Effector CD4-positive, alpha-beta T cell (primary cell): ENCODE measurements around the gene SLC2A10.
A peak's percentile ranks its signal among the peaks of the same experiment; 100 is the strongest.

Source experiments
- DNase-seq: peaks from one replicate; pipeline ENCODE4 v3.0.0-alpha.2; 2020

Gene SLC2A10

DNA sequence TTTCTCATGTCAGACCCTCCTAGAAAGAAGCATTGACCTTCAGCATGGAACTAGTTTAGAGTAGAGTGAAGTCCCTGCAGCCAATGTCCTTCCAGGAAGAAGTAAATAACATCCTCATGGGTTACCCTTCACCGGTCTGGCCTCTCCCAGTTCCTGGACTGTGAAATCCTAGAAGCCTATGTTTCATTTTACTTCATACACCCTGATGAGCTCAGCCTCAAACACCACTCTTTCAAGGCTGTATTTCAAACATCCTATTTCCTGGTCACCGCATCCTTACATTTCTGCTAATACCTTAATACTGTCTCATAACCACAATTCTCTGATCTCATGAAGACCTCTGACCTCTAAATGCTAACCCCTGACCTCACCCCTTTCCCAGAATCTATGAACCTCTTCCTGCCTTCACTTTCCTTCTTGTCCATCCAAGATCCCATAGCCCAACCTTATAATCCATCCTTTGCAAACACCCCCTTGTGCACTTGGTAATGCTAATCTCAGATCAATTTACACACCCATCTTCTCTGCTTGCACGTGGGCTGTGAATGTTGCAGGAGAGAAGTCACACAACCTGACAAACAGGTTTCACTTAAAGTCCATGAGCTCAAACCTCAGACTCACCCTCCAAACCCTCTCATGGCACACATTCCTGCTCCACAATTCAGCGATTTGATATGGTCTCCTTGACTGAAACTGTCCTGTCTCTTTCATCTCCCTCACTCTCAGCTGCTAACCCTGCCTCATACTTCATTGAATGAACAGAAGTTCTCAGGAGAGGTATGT lies 30.2 kb downstream of the SLC2A10 start:
- DNase-seq, result no peak

DNA sequence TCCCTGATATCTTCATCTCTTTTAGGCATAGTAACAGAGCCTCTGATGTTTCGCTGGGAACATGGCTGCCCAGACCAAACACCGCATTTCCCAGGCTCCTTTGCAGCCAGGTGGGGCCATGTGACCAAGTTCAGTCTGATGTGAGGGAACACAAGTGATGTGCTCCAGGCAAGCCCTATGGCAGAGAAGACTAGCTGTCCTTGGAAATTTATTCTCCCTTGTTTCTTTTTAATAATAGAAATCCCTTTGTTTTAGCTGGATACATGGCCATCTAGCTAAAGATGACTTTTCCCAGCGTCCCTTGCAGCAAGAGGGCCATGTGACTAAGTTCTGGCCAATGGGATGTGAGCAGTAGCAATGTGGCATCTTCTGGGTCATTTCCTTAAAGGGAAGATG lies 30.8 kb downstream of the SLC2A10 start:
- DNase-seq, result no peak

DNA sequence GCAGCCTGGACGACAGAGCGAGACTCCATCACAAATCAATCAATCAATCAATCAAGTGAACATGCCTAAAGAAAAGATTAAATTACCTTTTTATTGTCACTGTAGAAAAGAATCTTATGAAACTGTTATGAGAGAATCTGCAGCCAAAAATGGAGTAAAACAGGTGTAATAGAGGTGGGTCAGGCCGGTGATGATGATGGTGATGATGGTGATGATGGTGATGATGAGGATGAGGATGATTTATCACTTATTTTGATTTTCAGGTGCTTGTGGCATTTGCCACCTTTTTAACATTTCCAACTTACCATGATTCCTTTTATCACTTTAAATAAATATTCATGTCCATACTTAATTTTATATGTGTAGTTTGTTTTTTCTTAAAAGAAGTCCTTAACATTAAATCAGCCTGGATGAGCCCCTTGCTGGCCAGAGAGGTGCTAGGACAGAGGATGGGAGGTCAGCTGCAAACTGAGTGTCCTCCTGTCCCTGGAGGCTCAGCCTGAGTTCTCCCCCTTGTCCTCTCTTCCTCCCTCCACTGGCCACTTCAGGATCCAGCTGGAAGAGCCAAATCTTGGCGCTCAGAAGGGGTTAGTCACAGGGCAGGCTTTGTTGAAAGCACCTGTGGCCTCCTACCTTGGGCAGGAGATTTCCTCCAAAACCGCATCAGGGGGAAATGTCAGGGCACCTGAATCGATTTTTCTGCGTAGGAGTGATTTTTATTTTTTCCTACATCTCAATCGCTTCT lies 32.6 kb downstream of the SLC2A10 start:
- DNase-seq, result no peak

DNA sequence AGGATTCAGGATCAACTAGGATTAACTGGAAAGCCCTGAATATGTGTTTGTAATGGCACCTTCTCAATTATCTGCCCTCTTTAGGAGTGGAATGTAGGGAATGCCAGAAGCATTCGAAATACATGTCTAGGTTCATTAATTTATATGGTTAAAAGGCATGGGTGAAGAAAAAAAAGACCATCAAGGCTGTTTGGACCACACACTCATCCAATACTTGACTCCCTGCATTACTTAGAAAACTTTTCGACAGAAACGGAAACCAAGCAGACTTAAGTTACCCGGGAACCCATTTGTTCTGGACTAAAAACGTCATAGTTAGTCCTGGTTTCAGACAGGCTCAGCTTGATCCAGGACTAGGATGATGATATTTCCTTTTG lies 33.2 kb downstream of the SLC2A10 start:
- no peak for DNase-seq

DNA sequence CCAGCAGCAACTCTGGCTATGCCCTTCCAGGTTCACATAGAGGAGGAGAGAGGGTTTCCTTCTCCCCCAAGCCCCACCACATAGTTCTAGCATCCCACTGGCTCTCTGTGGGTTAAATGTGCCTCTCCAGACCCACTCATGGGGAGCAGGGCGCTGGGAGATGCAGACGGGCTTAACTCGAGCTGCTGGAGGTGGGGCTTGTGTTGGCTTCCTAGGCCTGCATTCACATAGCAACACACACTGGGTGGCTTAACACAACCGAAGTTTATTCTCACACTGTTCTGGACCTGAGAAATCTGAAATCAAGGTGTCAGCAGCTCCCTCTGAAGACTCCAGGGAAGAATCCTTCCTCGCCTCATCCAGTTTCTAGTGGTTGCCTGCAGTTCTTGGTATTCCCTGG lies 33.6 kb downstream of the SLC2A10 start:
- DNase-seq, result no peak

DNA sequence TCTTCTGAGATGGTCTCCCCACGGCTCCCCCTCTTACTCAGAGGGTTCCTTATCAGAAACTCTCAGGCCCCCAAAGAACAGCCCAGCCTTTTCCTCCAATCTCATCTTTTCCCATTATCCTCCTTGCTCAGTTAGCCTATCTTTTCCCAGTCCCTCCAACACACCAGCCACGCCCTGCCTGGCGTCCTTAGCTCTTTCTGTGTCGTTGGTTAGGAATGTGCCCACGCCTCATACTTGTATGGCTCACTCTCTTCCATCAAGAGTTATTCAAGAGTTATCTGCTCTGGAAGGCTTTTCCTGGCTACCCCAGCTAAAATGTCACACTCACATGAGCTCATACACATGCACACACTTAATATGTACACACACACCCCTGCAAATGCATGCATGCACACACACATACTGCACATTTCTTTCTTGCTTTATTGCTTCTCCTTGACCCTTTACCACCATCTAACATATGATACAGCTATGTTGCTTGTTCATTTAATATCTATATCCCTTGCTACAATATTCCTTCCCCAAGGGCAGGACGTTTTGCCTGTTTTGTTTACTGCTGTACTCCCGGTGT lies 37.6 kb downstream of the SLC2A10 start:
- no peak for DNase-seq

DNA sequence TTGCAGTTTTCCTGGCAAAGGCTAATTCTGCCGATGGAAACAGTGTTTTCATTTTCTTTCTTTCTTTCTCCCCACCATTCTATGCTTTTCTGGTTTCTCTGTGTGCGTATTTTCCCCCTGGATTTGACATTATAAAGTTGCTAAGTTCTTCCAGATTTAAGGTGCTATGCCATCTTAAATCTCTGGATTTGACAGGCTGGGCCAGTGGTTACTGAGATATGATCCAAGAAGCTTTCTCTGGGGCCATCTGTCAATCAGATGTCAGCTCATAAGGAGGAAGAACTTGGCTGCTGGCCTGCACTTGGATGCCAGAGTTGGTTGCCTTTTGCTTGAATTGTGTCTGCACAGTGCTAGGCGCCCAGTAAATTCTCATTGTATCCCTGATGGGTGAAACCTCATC lies 39.7 kb downstream of the SLC2A10 start:
- DNase-seq, result no peak

DNA sequence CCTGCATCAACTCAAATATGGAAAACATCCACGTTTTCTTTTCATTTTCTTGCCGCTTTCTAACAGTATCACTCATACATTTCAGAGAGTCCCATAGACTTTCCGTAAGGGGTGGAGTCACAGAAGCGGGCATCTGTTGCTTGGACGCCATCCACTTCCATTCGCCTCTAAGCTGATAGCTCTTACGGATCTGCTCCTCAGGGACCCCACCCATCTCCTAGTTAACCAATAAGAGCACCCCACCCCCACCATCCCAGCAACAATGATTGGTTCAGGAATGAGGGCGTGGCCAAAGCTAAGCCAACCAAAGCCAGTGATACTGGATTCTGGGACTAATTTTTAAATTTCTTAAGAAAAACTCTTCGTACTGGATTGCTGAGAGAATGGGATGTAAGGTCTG lies 42.4 kb downstream of the SLC2A10 start:
- no peak for DNase-seq

DNA sequence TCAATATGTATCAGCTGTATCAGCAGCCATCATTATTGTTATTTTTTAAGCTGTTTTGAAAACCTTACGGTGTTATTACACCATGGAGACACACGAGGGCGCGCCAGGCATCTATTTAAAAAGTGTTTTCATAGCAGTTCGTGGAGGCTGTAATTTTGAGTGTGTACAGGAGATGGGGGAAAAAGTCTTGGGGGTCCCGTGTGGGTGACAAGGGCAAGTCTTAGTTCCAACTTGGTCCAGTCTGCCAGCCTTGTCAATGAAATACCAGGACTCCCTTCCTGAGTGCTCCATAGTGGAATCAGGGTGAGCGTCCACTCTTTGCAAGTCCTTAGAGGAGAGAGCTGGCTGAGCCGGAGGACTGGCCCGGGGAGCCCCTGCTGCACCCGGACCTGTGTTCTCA lies 43.3 kb downstream of the SLC2A10 start:
- DNase-seq, result peak; percentile 16

DNA sequence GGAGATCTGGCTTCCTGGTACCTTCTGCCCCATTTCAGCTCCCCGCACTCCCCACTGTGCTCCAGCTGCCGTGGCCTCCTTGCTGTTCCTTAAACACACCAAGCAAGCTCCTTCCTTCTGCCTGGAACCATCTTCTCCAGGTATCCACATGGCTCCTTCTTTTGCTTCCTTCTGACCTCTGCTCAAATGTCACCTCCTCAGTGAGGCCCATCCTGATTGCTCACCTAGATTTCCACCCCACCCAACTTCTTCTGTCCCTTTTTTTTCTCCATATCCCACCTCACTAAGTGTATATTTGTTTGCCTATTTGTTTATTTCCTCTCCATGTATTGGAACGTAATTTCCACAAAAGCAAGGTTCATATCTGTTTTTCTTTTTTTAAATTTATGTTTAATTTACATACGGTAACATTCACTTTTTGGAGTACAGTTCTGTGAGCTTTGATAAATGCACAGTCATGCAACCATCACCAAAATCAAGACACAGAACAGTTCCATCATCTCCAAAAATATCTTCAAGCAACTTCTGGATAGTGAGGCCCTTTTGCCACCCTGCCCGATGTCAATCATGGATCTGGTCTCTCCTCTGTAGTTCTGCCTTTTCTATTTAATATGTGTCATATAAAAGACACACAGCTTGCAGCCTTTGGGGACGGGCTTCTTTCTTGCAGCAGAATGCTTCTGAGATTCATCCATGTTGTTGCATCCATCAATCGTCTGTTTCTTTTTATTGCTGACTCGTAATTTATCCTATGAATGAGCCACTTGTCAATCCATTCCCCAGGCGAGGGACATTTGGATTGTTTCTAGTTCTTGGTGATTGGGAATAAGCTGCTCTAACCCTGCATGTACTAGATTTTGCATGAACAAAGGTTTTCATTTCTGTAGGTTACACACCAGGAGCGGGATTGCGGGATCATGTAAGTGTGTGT lies 46.3 kb downstream of the SLC2A10 start:
- no peak for DNase-seq

DNA sequence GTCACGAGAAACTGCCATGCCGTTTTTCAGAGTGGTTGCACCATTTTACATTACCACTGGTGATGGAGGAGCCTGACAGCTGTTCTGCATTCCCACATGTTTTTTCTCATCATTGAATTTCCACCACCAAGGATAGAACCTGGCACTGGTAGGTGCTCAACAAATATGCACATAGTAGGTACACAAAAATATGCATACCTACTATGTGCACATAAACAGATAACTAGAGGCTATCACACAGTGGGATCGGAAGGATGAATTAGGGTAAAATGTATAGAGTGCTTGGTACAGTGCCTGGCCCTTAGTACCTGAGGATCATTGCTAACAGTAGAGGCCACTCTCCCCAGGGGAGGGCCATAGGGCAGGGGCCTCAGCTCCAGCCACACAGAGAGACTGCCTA lies 47.0 kb downstream of the SLC2A10 start:
- no peak for DNase-seq

DNA sequence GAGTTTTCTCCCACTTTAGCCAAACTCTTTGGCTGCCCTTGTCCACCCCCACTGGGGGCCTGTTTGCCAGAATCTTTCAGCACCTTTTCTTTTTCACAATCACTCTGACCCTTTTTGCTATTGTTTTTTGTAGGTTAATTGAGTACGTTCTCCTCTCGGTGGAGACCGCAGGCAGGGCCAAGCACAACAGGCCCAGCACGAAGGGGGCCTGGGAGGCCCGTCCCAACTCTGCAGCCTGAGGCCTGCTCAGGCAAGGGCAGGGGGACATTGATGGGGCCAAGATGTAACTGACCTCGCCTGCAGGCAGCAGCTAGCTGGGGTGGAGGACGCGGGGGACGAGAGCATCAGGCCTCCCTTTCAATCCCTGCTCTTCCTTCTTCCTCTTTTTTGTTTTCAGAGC lies 47.7 kb downstream of the SLC2A10 start:
- no peak for DNase-seq

DNA sequence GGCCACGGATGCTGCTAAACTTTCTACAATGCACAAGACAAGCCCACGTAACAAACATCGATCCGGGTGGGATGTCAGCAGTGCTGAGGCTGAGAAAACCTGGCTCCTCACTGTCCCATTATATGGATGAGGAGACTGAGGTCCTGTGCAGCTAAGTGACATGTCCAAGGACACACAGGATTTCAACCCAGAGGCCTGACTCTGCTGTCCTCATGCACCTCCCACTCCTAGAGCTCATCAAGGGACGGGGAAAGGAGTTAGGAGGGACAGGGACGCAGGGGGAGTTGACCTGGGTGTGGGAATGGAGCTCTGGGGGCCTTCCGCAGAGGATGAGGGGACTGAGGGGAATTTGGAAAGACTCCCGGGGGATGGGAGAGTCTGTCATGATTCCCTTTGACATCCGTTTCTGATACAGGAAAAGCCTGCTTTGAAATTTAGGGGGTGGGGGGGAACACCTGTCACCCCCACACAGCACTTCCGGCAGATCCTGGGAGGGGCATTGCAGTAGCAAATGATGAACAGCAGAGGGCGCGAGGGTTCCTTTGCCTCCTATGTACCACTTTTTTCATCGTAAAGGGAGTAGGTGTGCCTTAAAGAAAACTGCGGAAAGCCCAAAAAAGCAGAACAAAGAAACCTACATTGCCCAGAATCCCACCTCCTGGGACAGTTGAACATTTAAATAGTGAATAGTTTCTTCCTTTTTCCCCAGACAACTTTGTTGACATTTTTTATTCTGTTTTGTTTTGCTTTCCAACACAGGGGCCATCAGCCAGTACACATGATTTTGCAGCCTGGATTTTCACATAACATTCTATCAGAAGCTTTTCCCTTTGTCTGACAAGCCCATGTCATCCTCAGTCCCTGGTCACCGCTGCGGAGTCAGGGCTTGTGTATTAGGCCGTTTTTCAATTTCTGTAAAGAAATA lies 48.6 kb downstream of the SLC2A10 start:
- peak; percentile 15 for DNase-seq

DNA sequence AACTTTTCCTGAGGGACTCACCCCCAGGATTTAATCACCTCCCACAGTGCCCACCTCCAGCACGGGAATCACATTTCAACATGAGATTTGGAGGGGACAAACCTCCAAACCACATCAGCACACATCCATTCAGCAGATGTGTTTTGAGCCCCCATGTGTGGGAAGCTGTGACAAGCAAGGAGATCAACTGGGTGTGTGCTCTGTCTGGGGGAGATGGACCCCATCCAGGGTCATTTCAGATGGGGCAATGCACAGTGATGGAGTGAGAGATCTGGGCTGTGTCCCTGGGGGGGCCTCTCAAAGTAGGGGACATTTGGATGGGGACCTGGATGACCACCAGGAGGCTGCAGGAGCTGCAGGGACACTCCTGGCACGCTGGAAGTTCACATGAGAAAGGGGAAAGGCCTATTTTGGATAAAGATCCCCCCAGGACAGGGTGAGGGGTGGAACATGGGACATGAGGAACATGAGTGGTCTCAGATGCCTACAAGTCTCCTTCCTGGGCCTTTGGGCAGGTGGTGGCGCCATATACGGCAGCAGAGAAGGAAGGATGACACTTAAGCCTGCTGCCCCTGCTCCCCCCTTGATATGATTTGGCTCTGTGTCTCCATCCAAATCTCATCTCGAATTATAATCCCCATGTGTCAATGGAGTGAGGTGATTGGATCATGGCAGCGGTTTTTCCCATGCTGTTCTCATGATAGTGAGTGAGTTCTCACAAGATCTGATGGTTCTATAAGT lies 49.6 kb downstream of the SLC2A10 start:
- DNase-seq, result no peak

DNA sequence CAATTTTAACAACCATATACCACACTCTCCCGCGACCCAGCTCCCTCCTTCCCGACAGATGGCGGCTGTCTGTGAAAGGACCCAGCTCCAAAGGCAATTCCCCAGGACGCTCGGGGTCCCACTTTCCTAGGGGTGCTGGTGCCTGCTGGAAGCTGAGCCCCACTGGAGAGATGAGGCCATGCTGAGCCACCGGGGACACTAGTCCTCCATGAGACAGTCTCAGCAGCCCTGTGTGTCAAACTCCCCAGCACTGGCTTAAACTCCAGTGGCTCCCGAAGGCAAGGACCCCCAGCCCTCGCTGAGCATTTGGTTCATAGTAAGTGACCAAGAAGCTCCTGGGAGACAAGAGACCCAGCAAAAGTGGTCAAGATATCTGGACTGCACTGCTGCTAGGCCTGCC lies 52.1 kb downstream of the SLC2A10 start:
- no peak for DNase-seq

DNA sequence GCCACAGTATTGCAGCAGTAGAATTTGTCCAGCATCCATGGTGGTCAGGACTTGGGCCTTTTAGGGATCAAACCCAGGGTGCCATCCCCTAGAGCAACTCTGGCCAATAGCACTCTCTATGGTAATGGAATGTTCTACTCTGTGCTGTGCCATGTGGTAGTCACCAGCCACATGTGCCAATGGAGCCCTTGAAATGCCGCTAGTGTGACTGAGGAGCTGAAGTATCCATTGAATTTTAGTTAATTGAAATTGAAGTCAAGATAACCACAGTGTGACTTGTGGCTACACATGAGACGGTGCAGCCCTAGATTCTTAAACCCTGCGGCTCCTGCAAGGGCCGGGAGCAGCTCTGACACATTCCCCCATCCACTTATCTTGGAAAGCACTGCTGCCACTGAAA lies 54.6 kb downstream of the SLC2A10 start:
- no peak for DNase-seq

DNA sequence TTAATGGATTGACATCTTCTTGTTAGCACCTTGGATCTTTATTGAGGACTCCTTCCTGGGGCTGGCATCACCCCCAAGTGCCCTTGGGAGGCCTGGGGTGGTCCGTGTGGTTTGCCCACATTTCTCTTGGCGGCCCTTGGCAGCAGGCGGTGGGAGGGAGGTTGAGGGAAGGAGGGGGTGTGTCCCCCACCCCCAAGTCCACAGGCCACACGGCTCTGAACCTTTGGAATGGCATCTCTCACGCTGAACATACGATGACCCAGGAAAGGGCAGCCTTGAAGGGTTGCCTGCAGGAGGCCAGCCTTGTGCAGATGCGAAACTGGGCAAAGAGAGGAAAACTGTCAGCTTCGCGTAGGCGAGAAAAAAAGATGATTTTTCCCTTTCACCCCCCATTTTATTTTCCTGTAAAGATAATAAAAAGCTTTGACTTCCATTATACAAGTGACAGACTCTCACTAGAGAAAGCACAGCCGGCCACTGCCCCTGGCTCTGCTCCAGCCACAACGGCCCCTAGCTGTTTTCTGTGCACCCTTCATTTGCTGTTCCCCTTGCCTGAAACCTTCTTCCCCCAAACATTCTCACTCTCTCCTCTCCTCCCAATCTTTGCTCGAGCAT lies 56.2 kb downstream of the SLC2A10 start:
- DNase-seq, result no peak

DNA sequence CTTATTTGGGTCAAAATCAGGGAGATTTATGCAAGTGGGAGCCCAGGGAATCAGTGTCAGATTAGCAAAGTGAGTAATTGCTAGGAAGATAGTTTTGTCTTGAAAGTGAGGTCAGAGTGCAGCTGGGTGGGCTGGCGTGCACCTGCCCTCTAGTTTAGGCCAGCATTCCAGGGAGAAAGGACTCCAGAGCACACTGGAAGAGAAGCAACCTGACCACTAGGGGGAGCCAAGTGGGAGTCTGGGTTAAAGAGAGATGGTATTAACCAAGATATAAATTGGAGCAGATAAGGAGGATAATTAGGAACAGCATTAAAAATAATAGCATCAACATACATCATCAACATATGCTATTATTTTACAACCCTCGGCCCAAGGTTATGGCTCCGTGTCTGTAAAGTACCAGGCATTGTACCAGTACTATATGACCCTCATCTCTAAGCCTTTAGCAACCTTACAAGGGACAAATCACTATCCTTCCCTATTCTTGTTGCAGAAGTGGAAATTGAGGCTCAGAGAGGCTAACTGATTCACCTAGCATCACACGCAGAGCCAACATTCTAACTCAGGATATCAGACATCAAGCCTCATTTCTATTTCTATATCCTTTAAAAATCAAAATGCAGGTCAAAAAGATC lies 57.8 kb downstream of the SLC2A10 start:
- no peak for DNase-seq

DNA sequence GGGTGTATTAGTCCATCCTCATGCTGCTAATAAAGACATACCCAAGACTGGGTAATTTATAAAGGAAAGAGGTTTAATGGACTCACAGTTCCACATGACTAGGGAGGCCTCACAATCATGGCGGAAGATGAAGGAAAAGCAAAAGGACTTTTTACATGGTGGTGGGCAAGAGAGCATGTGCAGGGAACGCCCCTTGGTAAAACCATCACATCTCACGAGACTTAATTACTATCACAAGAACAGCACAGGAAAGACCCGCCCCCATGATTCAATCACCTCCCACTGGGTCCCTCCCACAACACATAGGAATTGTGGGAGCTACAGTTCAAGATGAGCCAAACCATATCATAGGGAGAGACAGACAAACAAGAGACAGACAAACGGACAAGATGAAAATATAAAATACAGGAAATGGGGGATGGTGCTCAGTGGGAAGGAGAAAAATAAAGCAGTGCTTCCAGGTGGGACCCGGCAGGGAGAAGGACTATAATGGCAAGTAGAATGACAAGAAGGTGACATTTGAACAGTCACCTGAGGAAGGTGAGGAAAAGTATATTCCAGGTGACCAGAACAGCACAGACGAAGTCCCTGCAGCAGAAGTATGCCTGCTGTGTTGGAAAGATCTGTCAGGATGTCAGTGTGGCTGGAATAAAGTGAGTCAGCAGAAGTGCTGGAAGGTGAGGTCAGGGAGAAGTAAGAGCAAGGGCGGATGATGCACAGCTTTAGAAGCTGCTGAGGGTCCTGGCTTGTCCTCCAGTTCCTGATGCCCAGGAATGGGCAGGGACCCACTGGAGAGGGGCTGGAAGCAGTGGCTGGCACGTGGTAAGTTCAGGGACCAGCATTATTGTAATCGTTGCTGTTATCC lies 61.1 kb downstream of the SLC2A10 start:
- no peak for DNase-seq
